DMS153 treated with DMSO at 0.1 percent for 48 hours (cell line): Measurements from ENCODE around the gene NRXN2.
A peak's percentile ranks its signal among the peaks of the same experiment; 100 is the strongest.
"Not testable (repeated sequence)": the region's sequence is repeated elsewhere in the genome, so short reads cannot be mapped to it uniquely, and the experiment has no call there.

ENCODE experiments used
- DNase-seq: peaks from one replicate; lab custom pipeline; 2025; ENCODE audit not compliant: unreplicated experiment; lab: John Stamatoyannopoulos, UW

NRXN2 gene

DNA sequence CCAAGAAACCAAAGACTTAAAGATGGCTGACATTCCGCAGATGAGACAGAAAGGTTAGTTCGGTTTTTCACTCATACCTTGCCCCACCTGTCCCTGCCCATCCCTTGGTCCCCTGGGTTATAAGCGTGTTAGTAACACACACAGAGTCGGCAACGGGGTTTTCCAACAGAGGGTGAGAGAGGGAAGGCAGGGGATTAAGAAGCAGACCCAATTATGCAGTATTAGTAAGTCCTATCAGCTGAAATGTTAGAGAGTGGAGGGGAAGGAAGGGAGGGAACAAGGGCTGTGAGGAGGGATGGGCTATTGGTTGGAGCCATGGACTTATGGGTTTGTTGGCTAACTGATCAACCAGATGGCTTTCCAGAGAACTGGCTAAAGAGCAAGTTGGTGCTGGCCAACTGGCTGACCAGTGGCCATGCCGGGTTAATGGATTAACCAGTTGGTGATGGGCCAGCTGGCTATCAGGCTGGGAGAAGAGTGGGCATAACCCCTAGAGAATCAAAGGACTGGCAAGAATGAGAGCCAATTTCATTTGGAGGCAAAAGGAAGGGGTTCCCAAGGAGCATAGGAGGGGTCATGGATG lies 45.5 kb downstream of the NRXN2 start:
- no peak for DNase-seq

DNA sequence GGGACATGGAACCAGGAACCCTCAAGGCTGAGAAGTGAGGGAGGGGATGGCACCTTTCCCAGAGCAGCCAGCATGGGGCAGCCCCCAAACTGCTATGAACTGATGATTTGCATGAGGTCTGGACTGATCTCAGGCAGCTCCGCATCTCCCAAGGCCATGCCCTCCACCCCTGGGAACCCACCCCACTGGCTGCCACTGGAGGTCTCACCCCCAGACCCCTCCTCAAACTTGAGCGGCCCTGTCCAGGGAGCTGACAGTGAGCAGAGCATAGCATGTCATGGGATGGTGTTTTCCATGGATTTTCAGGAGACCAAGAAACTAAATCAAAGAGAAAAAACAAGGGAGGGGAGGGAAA lies 46.8 kb downstream of the NRXN2 start:
- no peak for DNase-seq

DNA sequence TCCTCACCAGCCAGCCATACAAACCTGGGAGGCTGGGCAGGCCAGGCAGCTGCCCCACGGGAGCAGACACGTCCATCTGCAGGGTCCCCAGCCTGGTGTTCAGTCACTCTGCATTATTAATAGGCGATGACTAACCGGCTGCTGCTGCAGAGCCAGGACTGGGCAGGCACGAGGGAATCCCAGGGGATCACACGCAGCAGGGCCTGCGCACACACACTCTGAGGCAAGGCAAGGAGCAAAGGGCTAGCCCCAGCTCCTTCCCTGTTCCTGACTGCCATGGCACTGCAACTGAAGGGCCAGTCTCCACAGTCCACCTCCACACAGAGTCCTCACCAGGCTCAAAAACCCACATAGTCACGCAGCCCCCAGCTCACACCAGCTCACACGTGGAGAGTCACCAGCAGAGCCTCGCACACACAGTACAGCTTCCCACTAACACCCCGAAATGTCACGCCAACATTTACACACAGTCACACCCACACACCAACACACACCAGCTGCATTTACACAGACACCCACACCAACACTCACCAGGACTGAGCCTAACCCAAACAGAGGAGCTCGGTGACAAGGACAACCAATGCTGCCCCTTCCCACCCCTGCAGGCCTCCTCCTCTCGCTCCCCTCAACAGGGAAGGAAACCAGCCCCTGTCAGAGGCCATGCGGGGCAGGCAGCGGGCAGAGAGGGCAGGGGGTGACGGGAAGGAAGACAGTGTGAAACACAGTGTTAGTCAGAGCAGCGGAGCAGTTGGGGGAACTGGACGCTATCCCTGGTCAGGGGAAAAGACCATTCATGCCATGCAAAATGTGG lies 47.3 kb downstream of the NRXN2 start:
- DNase-seq, result peak; percentile 7

DNA sequence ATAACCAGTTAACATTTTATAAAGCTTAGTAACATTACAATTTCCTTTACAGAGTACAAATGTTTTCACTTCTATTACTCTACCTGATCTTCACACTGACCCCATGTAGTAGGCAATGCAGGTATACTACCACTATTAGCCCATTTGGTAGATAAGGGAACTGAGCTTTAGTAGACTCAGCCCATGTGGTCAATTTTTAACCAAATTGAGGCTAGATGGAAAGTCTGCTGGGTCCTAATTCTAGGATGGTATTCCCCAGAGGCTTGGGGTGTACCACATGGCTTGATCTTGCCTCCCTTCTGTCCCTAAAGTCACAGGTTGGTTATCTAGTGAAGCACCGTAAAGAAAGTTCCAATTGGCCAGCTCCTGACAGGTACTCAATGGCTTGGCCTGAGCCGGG lies 48.2 kb downstream of the NRXN2 start:
- no peak for DNase-seq

DNA sequence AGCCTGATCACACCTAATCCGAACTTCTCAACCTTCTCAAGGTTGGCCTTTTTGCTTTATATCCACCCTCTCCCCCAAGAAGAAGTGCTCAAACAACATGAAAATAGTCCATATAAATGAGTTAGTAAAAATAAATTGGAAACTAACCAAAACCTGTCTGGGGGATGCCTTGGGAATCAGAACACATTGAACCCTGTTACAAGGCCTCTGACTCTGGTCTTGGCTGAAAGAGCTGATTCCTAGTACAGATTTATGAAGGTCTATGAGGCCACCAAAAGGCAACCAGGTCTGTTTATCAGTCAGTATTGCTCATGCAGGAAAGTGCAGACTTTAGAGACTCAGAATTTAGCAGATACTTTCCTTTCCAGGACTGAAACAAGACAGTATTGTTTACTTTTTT lies 49.7 kb downstream of the NRXN2 start:
- DNase-seq, result no peak

DNA sequence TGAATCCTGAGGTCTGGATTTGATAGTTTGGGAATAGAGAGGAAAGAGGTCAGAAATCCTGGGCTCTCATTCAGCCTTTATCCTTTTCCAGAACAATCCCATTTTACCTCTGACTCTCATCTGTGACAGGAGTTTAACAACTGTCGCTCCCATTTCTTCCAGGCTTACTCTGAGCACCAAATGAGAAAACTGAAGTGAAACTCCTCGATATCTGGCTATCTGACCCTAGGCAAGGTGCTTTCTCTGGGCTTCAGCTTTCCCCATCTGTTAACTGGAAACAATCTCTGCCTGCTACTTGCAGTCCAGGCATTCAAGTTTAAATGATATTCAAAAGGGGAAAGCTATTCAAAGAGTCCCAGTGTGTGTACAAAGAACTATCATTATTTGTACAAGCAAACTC lies 50.1 kb downstream of the NRXN2 start:
- DNase-seq, result no peak

GRCh38 chr11:64670975-64671374 lies 52.0 kb downstream of the NRXN2 start:
- no peak for DNase-seq

DNA sequence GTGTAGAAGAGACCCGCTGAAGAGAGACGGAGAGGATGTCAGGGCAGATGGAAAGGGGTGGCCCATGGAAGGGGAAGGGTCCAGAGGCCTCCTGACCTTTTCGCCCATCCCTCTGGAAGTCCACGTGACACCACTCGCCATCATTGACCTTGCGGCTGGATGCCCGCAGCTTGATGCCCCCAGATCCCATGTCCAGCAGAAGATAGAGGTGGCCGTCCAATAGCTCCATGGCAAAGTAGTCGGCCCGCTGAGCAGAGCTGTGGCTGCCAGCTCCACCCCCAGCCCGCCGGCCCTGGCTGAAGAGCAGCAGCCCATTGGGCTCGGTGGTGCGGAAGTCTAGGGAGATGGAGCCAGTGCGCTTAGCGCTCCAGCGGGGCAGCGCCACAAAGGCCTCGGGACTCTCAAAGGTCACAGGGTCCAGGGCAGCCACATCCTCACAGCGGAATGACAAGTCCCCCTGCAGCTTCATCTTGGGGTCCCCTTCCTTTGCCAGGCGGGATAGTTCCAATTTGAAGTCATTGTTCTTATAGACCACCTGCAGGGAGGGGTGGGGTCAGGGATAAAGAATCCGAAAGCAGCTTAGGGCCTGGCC lies 55.7 kb downstream of the NRXN2 start:
- DNase-seq, result no peak

DNA sequence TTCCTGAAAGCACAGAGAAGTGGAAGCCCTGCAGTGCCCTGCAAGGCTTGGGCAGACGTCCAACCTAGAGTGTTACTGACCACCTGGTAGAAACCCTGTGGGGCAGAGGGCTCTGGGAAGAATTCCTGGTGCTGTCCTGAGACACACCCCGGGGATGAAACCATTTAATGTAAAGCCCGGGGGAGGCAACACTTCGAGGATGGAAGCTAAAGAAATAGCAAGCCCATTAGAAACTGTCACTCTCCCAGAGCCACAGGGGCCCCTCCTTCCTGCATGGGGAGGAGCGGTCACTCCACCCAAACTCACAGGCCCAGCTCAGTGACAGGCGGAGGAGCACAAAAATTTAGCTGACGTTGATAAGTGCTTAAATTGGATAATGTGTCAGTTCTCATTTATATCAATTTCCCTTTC lies 57.6 kb downstream of the NRXN2 start:
- DNase-seq, result no peak

DNA sequence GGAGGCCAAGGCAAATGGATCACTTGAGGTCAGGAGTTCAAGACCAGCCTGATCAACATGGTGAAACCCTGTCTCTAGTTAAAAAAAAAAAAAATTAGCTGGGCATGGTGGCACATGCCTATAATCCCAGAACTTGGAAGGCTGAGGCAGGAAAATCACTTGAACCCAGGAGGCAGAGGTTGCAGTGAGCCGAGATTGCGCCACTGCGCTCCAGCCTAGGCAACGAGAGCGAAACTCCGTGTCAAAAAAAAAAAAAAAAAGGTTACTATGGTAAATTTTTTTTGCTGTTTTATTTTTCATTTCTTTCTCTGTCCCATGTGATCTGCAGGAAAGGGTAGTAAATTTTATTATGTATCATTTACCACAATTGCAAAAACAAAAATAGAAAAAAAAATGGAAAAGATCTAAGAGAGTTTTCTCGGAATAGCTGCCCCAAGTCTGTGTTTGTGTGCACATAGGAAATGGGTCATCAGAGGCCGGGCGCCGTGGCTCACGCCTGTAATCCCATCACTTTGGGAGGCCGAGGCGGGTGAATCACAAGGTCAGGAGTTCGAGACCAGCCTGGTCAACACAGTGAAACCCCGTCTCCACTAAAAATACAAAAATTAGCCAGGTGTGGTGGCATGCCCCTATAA lies 58.6 kb downstream of the NRXN2 start:
- DNase-seq, result not testable (repeated sequence)

- no peak for DNase-seq
Measured at GRCh38 chr11:64663656-64664055, 59.3 kb downstream of the NRXN2 start.

- DNase-seq, result no peak
Measured at GRCh38 chr11:64661614-64662013, 61.4 kb downstream of the NRXN2 start.

- DNase-seq, result no peak
Measured at GRCh38 chr11:64661146-64661545, 61.9 kb downstream of the NRXN2 start.

GRCh38 chr11:64660706-64661105 lies 62.3 kb downstream of the NRXN2 start:
- no peak for DNase-seq

GRCh38 chr11:64660205-64660604 lies 62.8 kb downstream of the NRXN2 start:
- DNase-seq, result no peak

DNA sequence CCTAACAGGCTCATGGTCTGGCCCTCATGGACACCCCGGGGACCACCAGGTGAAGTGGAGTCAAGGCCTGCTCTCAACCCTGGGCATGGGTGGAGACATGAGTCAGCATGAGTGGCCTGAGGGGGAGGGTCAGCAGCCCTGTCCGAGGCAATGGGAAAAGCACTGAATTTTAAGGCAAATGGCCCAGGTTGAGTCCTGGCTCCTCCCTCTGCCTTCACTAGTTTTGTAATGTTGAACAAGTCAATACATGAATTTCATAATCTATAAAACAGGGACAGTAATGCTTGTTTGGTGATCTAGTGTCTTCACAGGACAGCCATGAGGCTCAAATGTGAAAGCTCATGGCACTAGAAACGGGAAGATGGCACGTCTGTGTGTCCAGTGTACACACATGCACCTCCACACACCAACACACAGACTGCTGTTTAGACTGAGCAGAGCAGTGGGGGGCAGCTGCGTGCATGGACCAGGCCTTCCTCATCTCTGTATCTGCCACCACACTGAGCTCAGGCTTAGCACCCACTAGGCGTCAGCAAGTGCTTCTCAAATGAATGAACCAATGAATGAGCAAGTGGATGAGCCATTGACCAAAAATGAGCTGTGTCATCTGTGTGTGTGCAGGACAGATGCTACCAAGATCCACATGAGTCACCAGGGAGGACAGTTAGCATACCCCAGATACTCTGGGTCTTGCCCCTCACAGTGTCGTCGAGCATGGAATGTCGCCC lies 63.4 kb downstream of the NRXN2 start:
- DNase-seq, result no peak

DNA sequence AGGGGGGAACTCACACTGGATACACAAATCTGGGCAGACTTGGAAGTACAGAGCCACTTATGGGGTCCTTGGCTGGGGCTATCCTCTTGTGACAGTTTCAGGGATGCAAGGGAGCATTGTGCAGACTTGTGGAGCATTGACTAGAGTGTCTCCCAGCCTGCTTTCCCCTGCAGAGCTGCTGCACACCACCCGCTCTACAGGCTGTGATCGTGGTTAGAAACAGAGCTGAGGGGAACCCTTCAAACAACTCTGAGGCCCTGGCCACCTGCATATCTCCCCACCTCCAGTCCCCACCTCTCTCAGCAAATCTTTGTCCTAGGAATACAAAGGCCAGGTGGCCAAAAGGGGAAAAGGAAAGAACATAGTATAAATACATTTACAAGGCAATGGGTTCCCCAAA lies 64.7 kb downstream of the NRXN2 start:
- no peak for DNase-seq

GRCh38 chr11:64656862-64657261 lies 66.1 kb downstream of the NRXN2 start:
- no peak for DNase-seq

- DNase-seq, result no peak
Measured at GRCh38 chr11:64655941-64656601, 66.9 kb downstream of the NRXN2 start.

DNA sequence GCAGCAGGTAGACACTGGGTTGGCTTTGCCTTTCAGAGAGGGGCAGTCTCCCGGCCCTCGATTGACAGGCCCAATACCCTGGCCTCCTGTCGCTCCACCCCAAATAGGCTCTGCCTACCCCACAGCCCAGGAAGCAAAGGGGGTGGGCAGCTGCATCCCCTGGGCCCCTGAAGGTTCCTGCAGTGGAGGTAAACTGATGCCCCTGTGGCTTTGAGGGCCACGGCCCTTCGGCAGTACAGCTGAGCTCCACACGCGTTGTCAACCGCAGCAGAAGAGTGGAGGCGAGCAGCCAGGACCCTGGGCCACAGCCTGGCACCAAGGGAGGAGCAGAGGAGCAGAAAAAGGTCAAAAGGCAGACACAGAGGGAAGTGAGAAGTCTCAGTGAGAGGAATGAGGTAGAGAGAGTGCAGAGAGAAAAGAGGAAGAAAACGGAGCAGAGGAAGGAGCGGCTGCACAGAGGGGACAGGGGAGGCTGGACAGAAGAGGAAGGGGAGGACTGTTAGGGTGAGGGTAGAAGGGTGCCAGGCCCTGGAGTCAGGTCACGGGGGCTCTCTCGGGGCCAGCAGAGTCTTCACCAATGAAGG lies 67.9 kb downstream of the NRXN2 start:
- no peak for DNase-seq

DNA sequence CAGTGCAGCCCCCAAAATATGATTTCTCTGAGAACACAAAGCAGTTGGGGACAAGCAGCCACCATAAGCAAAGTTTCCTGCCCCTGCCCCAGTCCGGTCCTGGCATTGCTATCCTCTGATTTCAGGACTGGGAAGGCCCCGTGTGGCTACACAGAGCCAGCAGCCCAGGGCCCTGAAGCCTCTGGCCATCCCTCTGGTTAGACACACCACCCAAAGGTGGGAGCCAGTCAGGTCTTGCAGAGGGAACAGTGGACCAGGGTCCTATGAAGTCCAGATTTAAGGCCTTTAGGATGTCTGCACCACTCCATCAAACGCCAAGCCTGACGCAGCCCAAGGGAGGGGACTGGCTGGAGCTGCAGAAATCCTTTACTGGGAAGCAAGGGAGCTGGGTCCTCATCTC lies 68.6 kb downstream of the NRXN2 start:
- no peak for DNase-seq
